ENCODE data around the gene U2AF2. TPM values are rescaled to one million over a fixed set of nuclear protein-coding genes. Genes with fewer than 3 reads are reported as not detected.

U2AF2 gene
- 185 to 322 TPM (median 309 TPM) in 5 replicates for total RNA-seq (2022; extraction: Qiagen RNA extraction; ENCODE audit: low read depth)

GRCh38 chr19:55654868-55655647, at the start of gene U2AF2:
Gene U2AF2 (plus strand): TSS chr19:55655035. CDS start chr19:55655105, 70 bp downstream.

DNA sequence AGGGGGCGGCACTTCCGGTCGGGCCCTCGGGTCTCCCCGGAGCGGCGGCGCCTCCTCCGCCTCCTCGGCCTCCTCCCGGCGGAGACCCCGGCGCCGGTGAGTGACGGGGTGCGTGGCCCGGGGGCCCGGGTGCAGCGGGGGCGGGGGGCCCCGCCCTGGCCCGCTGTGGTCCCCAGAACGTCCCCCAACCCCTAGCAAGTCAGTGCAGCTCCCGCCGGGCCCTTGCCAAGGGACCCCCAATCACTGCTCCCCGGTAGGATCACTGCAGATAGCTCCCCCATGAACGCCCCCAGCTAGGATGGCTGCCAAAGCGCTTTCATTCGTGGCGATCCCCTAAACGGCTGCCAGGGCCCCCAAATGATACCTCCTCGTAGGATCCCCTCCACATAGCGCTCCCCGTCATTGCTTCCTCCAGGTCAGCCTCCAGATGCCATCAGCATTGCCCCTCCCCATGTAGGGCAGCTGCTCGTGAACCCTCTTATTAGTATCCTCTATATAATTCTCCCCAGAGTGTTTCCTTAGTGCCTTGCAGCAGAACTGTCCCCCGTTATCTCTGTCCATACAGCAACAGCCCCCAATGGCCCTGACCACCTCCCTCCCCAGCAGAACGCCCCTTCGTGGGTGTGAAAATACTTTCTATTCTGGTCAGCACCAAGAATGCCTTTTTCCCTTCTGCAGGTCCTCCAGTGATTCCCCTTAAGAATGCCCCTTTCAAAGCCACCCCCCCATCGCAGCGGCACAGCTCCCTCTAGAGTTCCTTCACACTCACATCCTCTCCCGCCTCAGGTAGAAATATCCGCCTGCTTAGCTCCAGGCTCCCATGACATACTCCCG, 49.0 kb upstream of the U2AF2 start, which contains the start of gene ZNF865:
Gene ZNF865 (plus strand): TSS at position 11 of the 834 bp plus-strand sequence. CDS start 7,972 bp downstream, outside the sequence.

GRCh38 chr19:55624109-55625003, 30.5 kb upstream of the U2AF2 start, which contains the start of gene ZNF784:
Gene ZNF784 (minus strand): TSS chr19:55624566. CDS start chr19:55624561, 5 bp downstream.

GRCh38 chr19:55640577-55641425, 14.0 kb upstream of the U2AF2 start, which contains the start of gene ZNF580:
Gene ZNF580 (plus strand): TSS chr19:55641002. CDS start chr19:55642509, 1,507 bp downstream.

DNA sequence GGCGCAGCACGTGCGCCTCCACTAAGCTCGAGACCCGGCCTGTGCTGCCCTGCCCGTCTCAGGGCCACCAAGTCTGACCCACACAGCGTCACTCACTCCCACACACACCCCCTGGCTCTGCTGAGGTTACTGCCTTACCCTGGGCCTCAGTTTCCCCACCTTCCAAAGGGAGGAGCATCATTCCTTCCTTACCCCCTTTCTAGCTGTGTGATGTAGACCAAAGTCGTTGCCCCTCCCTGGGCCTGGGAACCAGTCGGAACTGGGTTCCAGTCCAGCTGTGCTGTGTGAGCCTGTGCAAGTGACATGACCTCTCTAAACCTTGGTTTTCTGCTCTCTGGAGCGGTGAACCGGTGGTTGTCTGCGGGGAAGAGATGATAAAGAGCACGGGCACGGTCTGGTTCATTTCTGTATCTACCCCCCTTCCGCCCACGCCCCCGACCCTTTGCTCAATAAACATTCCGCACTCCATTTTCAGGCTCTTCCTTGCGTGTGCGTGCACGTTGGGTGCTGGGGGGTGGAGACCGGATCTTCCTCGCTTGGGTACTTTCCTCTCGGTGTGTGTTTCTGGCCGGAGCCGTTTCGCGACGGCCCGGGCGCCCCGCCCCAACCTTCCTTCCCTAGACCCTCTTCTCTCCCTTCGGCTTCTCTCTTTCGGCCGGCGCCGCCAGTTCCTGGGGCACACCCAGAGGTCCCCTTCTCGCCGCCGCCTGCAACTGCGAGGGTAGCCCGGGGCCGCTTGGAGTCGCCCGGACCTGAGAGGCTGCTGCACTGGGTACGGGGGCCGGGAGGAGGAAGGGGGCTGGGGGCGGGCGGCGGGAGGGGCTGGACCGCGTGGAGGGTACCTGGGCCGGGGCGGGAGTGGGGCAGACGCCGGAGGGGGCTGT, 11.6 kb upstream of the U2AF2 start, which contains the start of gene ZNF581:
Gene ZNF581 (plus strand): TSS at position 647 of the 884 bp plus-strand sequence. CDS start 923 bp downstream, outside the sequence.

GRCh38 chr19:55647732-55648584, 6.9 kb upstream of the U2AF2 start, which contains the start of gene CCDC106:
Gene CCDC106 (plus strand): TSS chr19:55648212. CDS start chr19:55649047, 835 bp downstream.

DNA sequence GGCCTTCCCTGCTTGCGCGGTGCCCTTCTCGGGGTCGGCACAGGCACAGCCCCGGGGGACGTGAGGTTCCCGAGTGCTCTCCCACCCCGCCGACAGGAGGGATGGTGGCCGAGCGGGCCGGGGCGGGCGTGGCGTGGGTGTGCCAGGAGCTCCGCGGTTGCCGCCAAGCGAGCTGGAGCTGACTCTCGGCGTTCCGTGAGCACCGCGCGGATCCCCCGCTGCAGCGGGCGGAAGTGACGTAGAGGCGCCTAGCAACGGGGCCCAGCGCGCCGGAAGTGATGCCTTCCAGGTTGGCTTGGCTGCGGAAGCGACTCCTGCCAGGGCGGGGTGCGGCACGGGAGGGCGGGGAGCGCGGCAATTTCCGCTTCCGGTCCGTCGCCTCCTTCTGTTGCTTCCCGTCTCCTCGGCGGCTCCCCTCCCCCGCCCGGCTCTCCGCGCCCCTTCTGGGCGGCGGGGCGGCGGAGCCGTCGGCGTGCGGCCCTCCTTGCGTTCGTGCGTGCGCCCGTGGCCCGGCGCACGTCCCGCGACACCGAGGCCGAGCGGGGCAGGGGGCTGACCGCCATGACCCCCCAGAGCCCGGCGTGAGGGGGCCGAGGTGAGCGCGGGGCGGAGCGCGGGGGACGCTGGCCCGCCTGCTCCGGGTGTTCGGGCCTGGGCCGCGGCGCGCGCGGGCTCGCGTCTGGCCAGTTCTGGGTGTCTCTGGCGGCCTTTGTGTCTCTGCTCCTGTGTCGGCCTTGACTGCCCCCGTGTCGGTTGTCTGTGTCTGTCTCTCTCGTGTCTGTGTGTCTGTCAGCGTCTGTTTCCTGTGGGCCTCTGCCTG, 20.2 kb downstream of the U2AF2 start, which contains the start of gene EPN1:
Gene EPN1 (plus strand): TSS at position 386 of the 820 bp plus-strand sequence. CDS start 3,402 bp downstream, outside the sequence.

Other genes starting within 250 kb of the U2AF2 start
- gene UBE2S, start 247.2 kb upstream of the U2AF2 start, total RNA-seq (2022; extraction: Qiagen RNA extraction; ENCODE audit: low read depth), result 317 to 626 TPM (median 479 TPM) in 5 replicates
- gene SHISA7, start 211.7 kb upstream of the U2AF2 start, total RNA-seq (2022; extraction: Qiagen RNA extraction; ENCODE audit: low read depth), result not detected in 5 replicates
- gene ISOC2, start 193.4 kb upstream of the U2AF2 start, total RNA-seq (2022; extraction: Qiagen RNA extraction; ENCODE audit: low read depth), result 36.3 to 64.0 TPM (median 58.6 TPM) in 5 replicates
- not detected in 5 replicates for gene C19orf85, start 190.3 kb upstream of the U2AF2 start, total RNA-seq (2022; extraction: Qiagen RNA extraction; ENCODE audit: low read depth)
- gene ZNF628, start 178.4 kb upstream of the U2AF2 start, total RNA-seq (2022; extraction: Qiagen RNA extraction; ENCODE audit: low read depth), result 2.7 to 8.8 TPM (median 6.9 TPM) in 5 replicates
- gene NAT14, start 169.8 kb upstream of the U2AF2 start, total RNA-seq (2022; extraction: Qiagen RNA extraction; ENCODE audit: low read depth), result 32.8 to 59.9 TPM (median 49.9 TPM) in 5 replicates
- gene SSC5D, start 166.6 kb upstream of the U2AF2 start, total RNA-seq (2022; extraction: Qiagen RNA extraction; ENCODE audit: low read depth), result 0.69 to 1.2 TPM (median 0.82 TPM) in 5 replicates
- 0.61 to 2.5 TPM (median 2.0 TPM) in 5 replicates for gene SBK2, start 117.9 kb upstream of the U2AF2 start, total RNA-seq (2022; extraction: Qiagen RNA extraction; ENCODE audit: low read depth)
- 0.44 to 1.5 TPM (median 1.5 TPM) in 5 replicates for gene SBK3, start 109.5 kb upstream of the U2AF2 start, total RNA-seq (2022; extraction: Qiagen RNA extraction; ENCODE audit: low read depth)
- 14.9 to 40.1 TPM (median 32.3 TPM) in 5 replicates for gene ZNF579, start 74.2 kb upstream of the U2AF2 start, total RNA-seq (2022; extraction: Qiagen RNA extraction; ENCODE audit: low read depth)
- 17.5 to 25.7 TPM (median 24.4 TPM) in 5 replicates for gene FIZ1, start 55.5 kb upstream of the U2AF2 start, total RNA-seq (2022; extraction: Qiagen RNA extraction; ENCODE audit: low read depth)
- 5.5 to 21.0 TPM (median 18.9 TPM) in 5 replicates for gene ZNF524, start 54.7 kb upstream of the U2AF2 start, total RNA-seq (2022; extraction: Qiagen RNA extraction; ENCODE audit: low read depth)
- 5.4 to 14.2 TPM (median 13.0 TPM) in 5 replicates for gene ZNF865, start 49.4 kb upstream of the U2AF2 start, total RNA-seq (2022; extraction: Qiagen RNA extraction; ENCODE audit: low read depth)
- 4.2 to 6.8 TPM (median 6.3 TPM) in 5 replicates for gene ZNF784, start 30.5 kb upstream of the U2AF2 start, total RNA-seq (2022; extraction: Qiagen RNA extraction; ENCODE audit: low read depth)
- gene ZNF580, start 14.0 kb upstream of the U2AF2 start, total RNA-seq (2022; extraction: Qiagen RNA extraction; ENCODE audit: low read depth), result 28.5 to 56.8 TPM (median 53.1 TPM) in 5 replicates
- gene ZNF581, start 11.4 kb upstream of the U2AF2 start, total RNA-seq (2022; extraction: Qiagen RNA extraction; ENCODE audit: low read depth), result 30.4 to 50.5 TPM (median 46.8 TPM) in 5 replicates
- gene CCDC106, start 6.8 kb upstream of the U2AF2 start, total RNA-seq (2022; extraction: Qiagen RNA extraction; ENCODE audit: low read depth), result 12.8 to 19.3 TPM (median 18.8 TPM) in 5 replicates
- gene EPN1, start 20.2 kb downstream of the U2AF2 start, total RNA-seq (2022; extraction: Qiagen RNA extraction; ENCODE audit: low read depth), result 96.1 to 229 TPM (median 208 TPM) in 5 replicates
- not detected in 5 replicates for gene NLRP9, start 83.4 kb downstream of the U2AF2 start, total RNA-seq (2022; extraction: Qiagen RNA extraction; ENCODE audit: low read depth)
- 0.28 to 1.1 TPM (median 0.51 TPM) in 4 of 5 replicates, not detected in the other for gene RFPL4A, start 104.1 kb downstream of the U2AF2 start, total RNA-seq (2022; extraction: Qiagen RNA extraction; ENCODE audit: low read depth)
- not detected in 5 replicates for gene RFPL4AL1, start 114.1 kb downstream of the U2AF2 start, total RNA-seq (2022; extraction: Qiagen RNA extraction; ENCODE audit: low read depth)
- 0.05 to 0.06 TPM in 2 of 5 replicates, not detected in the others for gene NLRP11, start 177.0 kb downstream of the U2AF2 start, total RNA-seq (2022; extraction: Qiagen RNA extraction; ENCODE audit: low read depth)
- not detected in 5 replicates for gene NLRP4, start 181.5 kb downstream of the U2AF2 start, total RNA-seq (2022; extraction: Qiagen RNA extraction; ENCODE audit: low read depth)

Data from A549 treated with ZK216348 at 1 μM for 4 hours (cell line).